ENCODE measurements around the gene NKD1. TPM values are rescaled to one million over a fixed set of nuclear protein-coding genes. Genes with fewer than 3 reads are reported as not detected.

The NKD1 gene
- total and polyA plus RNA-seq, 4 donors, result 2.3 to 14.1 (median 8.0) TPM

- peaks cover 0 to 1% (median 0%) of the 10 kb centered on the region in 4 donors for H3K9me3 ChIP-seq (ENCODE audit: control insufficient read depth in 4 of 4, insufficient read depth in 3 of 4, low read length in 3 of 4)
- DNase-seq, result no peak
- TF ChIP-seq CTCF (IDR thresholded peaks at IDR 0.05; ENCODE audit: control extremely low read depth, extremely low read depth), result no peak
- no peak for ATAC-seq (ENCODE audit: insufficient read depth, low FRiP score)
- H3K9ac ChIP-seq (ENCODE audit: insufficient read depth in 1 of 2, low read length in 2 of 2), result peak overlapping the region in 1 of 2 donors; percentile 57
- 86 to 88% methylated on average over 6 of the region's 6 CpGs for WGBS, 2 donors
- no peaks in the 10 kb centered on the region for H3K27me3 ChIP-seq (ENCODE audit: control insufficient read depth in 3 of 3, insufficient read depth in 3 of 3, low read length in 2 of 3)
- no peak overlapping the region for H3K4me3 ChIP-seq
- peaks cover 0 to 76% (median 60%) of the 10 kb centered on the region in 5 donors for H3K4me1 ChIP-seq (ENCODE audit: control insufficient read depth in 5 of 5, insufficient read depth in 5 of 5, low read length in 5 of 5)
- peak overlapping the region in 1 of 2 donors; percentile 50 for H3K27ac ChIP-seq (ENCODE audit: low read depth in 1 of 2, low read length in 1 of 2)
- H3K36me3 ChIP-seq (ENCODE audit: control insufficient read depth in 4 of 4, insufficient read depth in 4 of 4, low read length in 4 of 4), result peaks cover 0 to 31% (median 13%) of the 10 kb centered on the region in 4 donors
These were observed 64.6 kb downstream of the NKD1 start for GRCh38 chr16:50612849-50613198.

GRCh38 chr16:50613281-50613963 lies 65.2 kb downstream of the NKD1 start:
- H3K36me3 ChIP-seq (ENCODE audit: control insufficient read depth in 4 of 4, insufficient read depth in 4 of 4, low read length in 4 of 4), result peaks cover 0 to 30% (median 14%) of the 10 kb centered on the region in 4 donors
- DNase-seq (peak; percentile 85 to 92 (median 92)), ATAC-seq (ENCODE audit: insufficient read depth, low FRiP score) (no peak)
- peak overlapping the region in 1 of 2 donors; percentile 54 for H3K27ac ChIP-seq (ENCODE audit: low read depth in 1 of 2, low read length in 1 of 2)
- H3K27me3 ChIP-seq (ENCODE audit: control insufficient read depth in 3 of 3, insufficient read depth in 3 of 3, low read length in 2 of 3), result no peaks in the 10 kb centered on the region
- 57 to 60% methylated on average over 20 of the region's 20 CpGs for WGBS, 2 donors
- peaks cover 0 to 1% (median 0%) of the 10 kb centered on the region in 4 donors for H3K9me3 ChIP-seq (ENCODE audit: control insufficient read depth in 4 of 4, insufficient read depth in 3 of 4, low read length in 3 of 4)
- no peak overlapping the region for H3K4me3 ChIP-seq
- peak overlapping the region in 1 of 2 donors; percentile 57 for H3K9ac ChIP-seq (ENCODE audit: insufficient read depth in 1 of 2, low read length in 2 of 2)
- TF ChIP-seq CTCF (IDR thresholded peaks at IDR 0.05; ENCODE audit: control extremely low read depth, extremely low read depth), result no peak
- H3K4me1 ChIP-seq (ENCODE audit: control insufficient read depth in 5 of 5, insufficient read depth in 5 of 5, low read length in 5 of 5), result peaks cover 0 to 82% (median 61%) of the 10 kb centered on the region in 5 donors

- no peak for TF ChIP-seq CTCF (IDR thresholded peaks at IDR 0.05; ENCODE audit: control extremely low read depth, extremely low read depth)
- Histone ChIP-seq H3K27me3 (ENCODE audit: control insufficient read depth in 3 of 3, insufficient read depth in 3 of 3, low read length in 2 of 3) (no peaks in the 10 kb centered on the region), H3K9me3 (ENCODE audit: control insufficient read depth in 4 of 4, insufficient read depth in 3 of 4, low read length in 3 of 4) (peaks cover 0 to 1% (median 0%) of the 10 kb centered on the region in 4 donors), H3K4me1 (ENCODE audit: control insufficient read depth in 5 of 5, insufficient read depth in 5 of 5, low read length in 5 of 5) (peaks cover 0 to 86% (median 64%) of the 10 kb centered on the region in 5 donors), H3K9ac (ENCODE audit: insufficient read depth in 1 of 2, low read length in 2 of 2) (peak overlapping the region in 1 of 2 donors; percentile 46), H3K36me3 (ENCODE audit: control insufficient read depth in 4 of 4, insufficient read depth in 4 of 4, low read length in 4 of 4) (peaks cover 0 to 29% (median 13%) of the 10 kb centered on the region in 4 donors), H3K27ac (ENCODE audit: low read depth in 1 of 2, low read length in 1 of 2) (peak overlapping the region in 1 of 2 donors; percentile 54), H3K4me3 (no peak overlapping the region)
- 74 to 77% methylated on average over 7 of the region's 7 CpGs for WGBS, 2 donors
- DNase-seq (peak in 1 of 3 donors; percentile 44), ATAC-seq (ENCODE audit: insufficient read depth, low FRiP score) (no peak)
These were observed 65.8 kb downstream of the NKD1 start for GRCh38 chr16:50613964-50614474.

Data from lung (tissue), 12 donors.